ENCODE data around the gene SRA1.
"Not testable (repeated sequence)": the region's sequence is repeated elsewhere in the genome, so short reads cannot be mapped to it uniquely, and the experiment has no call there.

The SRA1 gene

DNA sequence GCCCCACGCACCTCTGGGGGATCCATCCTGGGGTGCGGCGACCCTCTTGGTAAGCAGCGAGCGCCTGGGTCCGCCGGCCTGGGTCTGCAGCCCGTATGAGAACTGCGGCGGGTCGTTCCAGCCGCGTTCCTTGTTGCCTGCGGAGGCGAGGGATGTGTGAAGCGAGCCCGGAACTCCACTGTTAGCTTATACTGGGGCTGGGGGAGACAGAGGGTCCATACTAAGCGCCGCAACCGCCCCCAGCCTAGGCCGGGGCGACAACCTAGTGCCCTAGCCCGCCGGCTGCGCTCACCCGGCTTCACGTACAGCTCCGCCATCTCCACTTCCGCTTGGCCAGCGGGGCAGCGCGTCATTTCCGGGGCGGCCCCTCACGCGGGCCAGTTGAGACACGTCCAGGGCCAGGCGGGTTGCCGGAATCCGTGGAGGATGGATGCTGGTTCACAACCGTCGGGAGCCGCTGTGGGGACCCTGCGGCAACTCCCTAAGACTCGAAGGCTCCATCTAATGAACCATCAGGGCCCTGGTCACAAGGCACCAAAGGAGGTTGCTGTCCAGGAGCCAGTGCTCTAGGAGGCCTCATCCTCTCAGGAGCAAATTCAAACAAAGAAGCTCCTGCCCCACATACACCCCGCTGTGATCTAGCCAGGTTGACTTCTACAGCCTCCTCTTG lies at the start of gene SRA1:
TSS of gene SRA1 (minus strand) at position 338 of the 670 bp plus-strand sequence. CDS start at position 317, 21 bp downstream.
- peak; percentile 71 to 86 for DNase-seq (ENCODE audit: low read depth in 2 of 2)

DNA sequence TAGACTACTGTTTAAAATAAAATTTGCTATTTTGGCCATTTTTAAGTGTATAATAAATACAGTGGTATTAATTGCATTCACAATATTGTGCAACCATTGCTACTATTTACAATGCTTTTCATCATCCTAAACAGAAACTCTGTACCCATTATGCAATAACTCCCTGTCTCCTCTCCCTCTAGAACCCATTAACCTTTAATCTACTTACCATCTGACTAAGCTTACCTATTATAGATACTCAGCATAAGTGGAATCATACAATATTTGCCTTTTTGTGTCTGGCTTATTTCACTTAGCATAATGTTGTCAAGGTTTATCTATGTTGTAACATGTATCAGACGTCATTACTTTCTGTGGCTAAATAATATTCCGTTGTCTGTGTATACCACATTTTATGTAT lies 49.8 kb upstream of the SRA1 start:
- DNase-seq (ENCODE audit: low read depth in 2 of 2): no peak

- no peak for DNase-seq (ENCODE audit: low read depth in 2 of 2)
Observed at GRCh38 chr5:140605879-140606278, 48.6 kb upstream of the SRA1 start.

DNA sequence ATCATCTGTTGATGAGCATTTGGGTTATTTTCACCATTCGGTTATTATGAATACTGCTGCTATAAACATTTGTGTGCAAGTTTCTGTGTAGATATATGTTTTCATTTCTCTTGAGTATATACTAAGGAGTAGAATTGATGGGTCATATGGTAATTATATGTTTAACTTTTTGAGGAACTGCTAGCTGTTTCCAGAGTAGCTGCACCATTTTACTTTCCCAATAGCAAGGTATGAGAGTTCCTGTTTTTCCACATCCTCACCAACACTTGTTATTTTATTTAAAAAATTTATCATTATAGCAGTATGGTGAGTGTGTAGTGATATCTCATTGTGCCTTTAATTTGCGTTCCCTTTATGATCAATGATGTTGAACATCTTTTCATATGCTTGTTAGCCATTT lies 46.5 kb upstream of the SRA1 start:
- DNase-seq (ENCODE audit: low read depth in 2 of 2): no peak

GRCh38 chr5:140603446-140603698 lies 46.1 kb upstream of the SRA1 start:
- DNase-seq (ENCODE audit: low read depth in 2 of 2): not testable (repeated sequence)

- no peak for DNase-seq (ENCODE audit: low read depth in 2 of 2)
Observed at GRCh38 chr5:140602147-140602546, 44.9 kb upstream of the SRA1 start.

DNA sequence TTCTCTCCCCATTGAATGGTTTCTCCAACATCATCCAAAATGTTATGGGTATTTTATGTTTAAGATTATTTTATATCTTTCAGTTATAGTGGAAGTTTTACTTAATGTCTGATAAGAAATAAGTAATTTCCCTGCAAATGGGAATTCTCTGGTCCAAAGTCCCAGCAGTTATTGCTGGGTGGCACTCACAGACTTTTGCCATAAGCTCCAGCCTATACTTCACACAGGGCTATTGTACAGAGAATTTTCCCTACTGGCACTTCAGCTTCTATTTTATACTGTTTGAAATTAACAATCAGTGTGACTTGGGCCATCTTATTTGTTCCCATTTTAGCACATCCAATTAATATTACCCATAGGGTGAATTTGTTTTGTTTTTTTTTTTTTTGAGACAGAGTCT lies 42.8 kb upstream of the SRA1 start:
- no peak for DNase-seq (ENCODE audit: low read depth in 2 of 2)

GRCh38 chr5:140598836-140599235 lies 41.6 kb upstream of the SRA1 start:
- DNase-seq (ENCODE audit: low read depth in 2 of 2): no peak

- no peak for DNase-seq (ENCODE audit: low read depth in 2 of 2)
Observed at GRCh38 chr5:140596321-140596741, 39.1 kb upstream of the SRA1 start.

- no peak for DNase-seq (ENCODE audit: low read depth in 2 of 2)
Observed at GRCh38 chr5:140595538-140596300, 38.4 kb upstream of the SRA1 start.

- DNase-seq (ENCODE audit: low read depth in 2 of 2): no peak
Observed at GRCh38 chr5:140594169-140594568, 36.9 kb upstream of the SRA1 start.

- not testable (repeated sequence) for DNase-seq (ENCODE audit: low read depth in 2 of 2)
Observed at GRCh38 chr5:140593070-140593469, 35.8 kb upstream of the SRA1 start.

DNA sequence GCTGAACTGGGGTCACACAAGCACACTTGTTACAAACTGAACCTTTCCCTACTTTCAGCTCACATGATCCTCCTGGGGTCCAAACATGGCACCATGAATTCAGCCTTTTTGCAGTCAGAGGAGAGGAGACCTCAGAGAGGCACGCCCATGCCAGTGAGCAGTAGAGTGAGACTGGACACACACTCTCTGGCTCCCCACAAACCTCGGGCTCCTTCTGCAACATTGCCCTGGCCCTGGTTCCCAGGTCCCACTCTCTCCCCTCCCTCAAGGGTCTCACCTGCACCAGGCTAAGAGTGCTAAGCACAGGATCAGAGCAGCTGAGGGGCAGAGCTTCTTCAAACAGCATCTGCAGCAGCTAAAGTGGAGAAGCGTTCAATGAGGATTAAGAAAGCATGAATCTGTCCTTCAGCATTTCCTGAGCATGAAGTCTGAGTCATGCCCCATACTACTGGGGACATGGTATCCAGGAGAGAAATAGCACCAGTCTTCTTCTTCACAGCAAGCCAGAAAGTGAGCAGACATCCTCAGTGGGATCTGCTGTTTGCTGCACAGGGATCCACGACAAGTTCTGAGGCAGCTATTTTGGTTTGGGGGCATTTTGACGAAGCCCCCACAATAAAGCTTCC lies 34.6 kb upstream of the SRA1 start:
- DNase-seq (ENCODE audit: low read depth in 2 of 2): no peak

DNA sequence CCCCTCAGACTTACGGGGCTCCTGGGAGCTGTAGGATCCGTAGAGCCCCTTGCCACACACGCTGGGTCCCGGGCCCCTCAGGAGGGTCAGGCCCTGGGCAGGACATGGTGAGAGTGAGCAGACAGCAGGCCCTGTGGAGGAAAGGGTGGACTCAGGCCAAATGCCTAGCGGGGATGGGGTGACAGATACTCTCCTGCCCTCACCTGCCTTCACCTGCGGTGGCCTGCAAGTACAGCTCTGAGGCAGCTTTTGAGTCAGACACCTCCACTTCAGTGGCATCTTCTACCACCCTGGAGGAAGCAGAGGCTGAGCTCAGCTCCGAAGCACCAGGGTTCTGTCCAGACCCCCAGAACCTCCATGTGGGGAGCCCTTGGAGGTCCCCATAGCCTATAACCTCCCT lies 33.6 kb upstream of the SRA1 start:
- DNase-seq (ENCODE audit: low read depth in 2 of 2): no peak

- no peak for DNase-seq (ENCODE audit: low read depth in 2 of 2)
Observed at GRCh38 chr5:140588311-140589070, 31.2 kb upstream of the SRA1 start.

- no peak for DNase-seq (ENCODE audit: low read depth in 2 of 2)
Observed at GRCh38 chr5:140587495-140587894, 30.2 kb upstream of the SRA1 start.

- DNase-seq (ENCODE audit: low read depth in 2 of 2): not testable (repeated sequence)
Observed at GRCh38 chr5:140579188-140579747, 22.0 kb upstream of the SRA1 start.

- DNase-seq (ENCODE audit: low read depth in 2 of 2): no peak
Observed at GRCh38 chr5:140576776-140577201, 19.5 kb upstream of the SRA1 start.

- no peak for DNase-seq (ENCODE audit: low read depth in 2 of 2)
Observed at GRCh38 chr5:140575309-140575708, 18.0 kb upstream of the SRA1 start.

GRCh38 chr5:140574165-140574564 lies 16.9 kb upstream of the SRA1 start:
- DNase-seq (ENCODE audit: low read depth in 2 of 2): no peak

GRCh38 chr5:140573683-140574082 lies 16.4 kb upstream of the SRA1 start:
- no peak for DNase-seq (ENCODE audit: low read depth in 2 of 2)

GRCh38 chr5:140571105-140571504 lies 13.8 kb upstream of the SRA1 start:
- DNase-seq (ENCODE audit: low read depth in 2 of 2): no peak

Data from stimulated activated CD4-positive, alpha-beta T cell treated with anti-CD3 and anti-CD28 coated beads, Interleukin-12 subunit alpha, Interleukin-12 subunit beta, amount 100 ng/mL, for 24 hours (primary cell).